Measurements from ENCODE around the gene KDM4F. TPM values are rescaled to one million over a fixed set of nuclear protein-coding genes. Genes with fewer than 3 reads are reported as not detected.

KDM4F gene
- polyA plus RNA-seq, 2 of the 4 experiments (the other 2 are of a cell fraction): not detected

DNA sequence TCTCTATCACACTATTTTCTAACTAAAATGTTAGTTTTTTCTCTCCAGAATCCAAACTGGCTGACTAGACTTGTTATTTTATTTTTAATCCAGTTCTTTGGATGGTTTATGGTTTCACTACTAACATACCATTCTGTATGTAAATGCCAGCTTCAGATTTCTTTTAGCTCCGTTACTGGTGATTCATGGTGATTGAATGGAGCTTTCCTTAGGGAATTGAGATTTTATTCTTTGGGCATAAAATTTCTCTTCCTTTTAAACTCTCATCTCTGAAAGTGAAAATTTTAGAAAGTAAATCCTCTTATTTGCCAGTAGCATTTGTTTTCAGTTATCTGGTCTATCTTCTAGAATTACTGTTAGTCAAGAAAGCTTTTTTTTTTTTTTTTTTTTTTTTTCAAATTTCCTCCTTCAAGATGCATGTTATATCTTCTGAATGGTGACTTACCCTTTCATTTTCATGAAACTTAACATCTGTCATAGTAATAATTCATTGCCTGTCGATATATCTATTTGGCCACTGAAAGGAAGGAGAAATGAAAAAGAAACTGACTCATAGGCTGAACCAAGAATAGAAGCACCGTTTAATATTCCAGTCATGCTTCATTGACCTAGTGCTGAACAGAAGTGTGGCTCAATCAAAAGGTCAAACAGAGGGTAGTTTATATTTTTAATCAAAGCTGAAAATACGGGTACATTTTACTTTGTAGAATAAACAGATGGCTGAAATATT, 46.8 kb downstream of the KDM4F start:
- POLR2A ChIA-PET: no interaction called here
- H3K4me2 ChIP-seq: no peak overlapping the region
- no peak overlapping the region for H3K4me3 ChIP-seq
- ATAC-seq: no peak
- no peak for DNase-seq (ENCODE audit: low read depth in 1 of 2, low spot score in 1 of 2)
- WGBS (ENCODE audit: missing lambda C conversion rate): 58% methylated on average over 4 of the region's 4 CpGs
- H3K9me3 ChIP-seq: no peaks in the 10 kb centered on the region
- CTCF ChIA-PET: interaction anchor here (4.6 kb wide), 1 partner anchor 29 kb away, joined by 17 read pairs; the partner anchor contains the start of gene SRSF8
- peaks cover 20% of the 10 kb centered on the region for H3K4me1 ChIP-seq
- H3K27ac ChIP-seq: no peak overlapping the region
- no peak for FAIRE-seq
- TF ChIP-seq NFE2L2 (conservative IDR thresholded peaks at IDR 0.05; ENCODE audit: low read length) (no peak), ZSCAN20 (CRISPR knock-in tag; IDR thresholded peaks at IDR 0.05) (no peak), RAD21 (conservative IDR thresholded peaks at IDR 0.05 in 1 of 2, IDR thresholded peaks at IDR 0.05 in 1 of 2) (no peak), MAZ (IDR thresholded peaks at IDR 0.05; ENCODE audit: borderline replicate concordance, low read depth, low read length) (no peak), PHF8 (IDR thresholded peaks at IDR 0.05; ENCODE audit: borderline replicate concordance, low read depth) (no peak), POLR2A (IDR thresholded peaks at IDR 0.05; ENCODE audit: low read length) (no peak), MYC (IDR thresholded peaks at IDR 0.05; ENCODE audit: borderline replicate concordance, low read length) (no peak), NPAS2 (CRISPR knock-in tag; IDR thresholded peaks at IDR 0.05; ENCODE audit: borderline replicate concordance) (no peak)
- TF ChIP-seq, protein P1, sequence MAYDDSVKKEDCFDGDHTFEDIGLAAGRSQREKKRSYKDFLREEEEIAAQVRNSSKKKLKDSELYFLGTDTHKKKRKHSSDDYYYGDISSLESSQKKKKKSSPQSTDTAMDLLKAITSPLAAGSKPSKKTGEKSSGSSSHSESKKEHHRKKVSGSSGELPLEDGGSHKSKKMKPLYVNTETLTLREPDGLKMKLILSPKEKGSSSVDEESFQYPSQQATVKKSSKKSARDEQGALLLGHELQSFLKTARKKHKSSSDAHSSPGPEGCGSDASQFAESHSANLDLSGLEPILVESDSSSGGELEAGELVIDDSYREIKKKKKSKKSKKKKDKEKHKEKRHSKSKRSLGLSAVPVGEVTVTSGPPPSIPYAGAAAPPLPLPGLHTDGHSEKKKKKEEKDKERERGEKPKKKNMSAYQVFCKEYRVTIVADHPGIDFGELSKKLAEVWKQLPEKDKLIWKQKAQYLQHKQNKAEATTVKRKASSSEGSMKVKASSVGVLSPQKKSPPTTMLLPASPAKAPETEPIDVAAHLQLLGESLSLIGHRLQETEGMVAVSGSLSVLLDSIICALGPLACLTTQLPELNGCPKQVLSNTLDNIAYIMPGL (CRISPR knock-in tag; IDR thresholded peaks at IDR 0.05; ENCODE audit: borderline replicate concordance): no peak
- TF ChIP-seq, protein P2, sequence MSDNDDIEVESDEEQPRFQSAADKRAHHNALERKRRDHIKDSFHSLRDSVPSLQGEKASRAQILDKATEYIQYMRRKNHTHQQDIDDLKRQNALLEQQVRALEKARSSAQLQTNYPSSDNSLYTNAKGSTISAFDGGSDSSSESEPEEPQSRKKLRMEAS (IDR thresholded peaks at IDR 0.05): no peak
- TF ChIP-seq, protein P3, sequence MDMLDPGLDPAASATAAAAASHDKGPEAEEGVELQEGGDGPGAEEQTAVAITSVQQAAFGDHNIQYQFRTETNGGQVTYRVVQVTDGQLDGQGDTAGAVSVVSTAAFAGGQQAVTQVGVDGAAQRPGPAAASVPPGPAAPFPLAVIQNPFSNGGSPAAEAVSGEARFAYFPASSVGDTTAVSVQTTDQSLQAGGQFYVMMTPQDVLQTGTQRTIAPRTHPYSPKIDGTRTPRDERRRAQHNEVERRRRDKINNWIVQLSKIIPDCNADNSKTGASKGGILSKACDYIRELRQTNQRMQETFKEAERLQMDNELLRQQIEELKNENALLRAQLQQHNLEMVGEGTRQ (IDR thresholded peaks at IDR 0.05): no peak
- TF ChIP-seq, protein P4, sequence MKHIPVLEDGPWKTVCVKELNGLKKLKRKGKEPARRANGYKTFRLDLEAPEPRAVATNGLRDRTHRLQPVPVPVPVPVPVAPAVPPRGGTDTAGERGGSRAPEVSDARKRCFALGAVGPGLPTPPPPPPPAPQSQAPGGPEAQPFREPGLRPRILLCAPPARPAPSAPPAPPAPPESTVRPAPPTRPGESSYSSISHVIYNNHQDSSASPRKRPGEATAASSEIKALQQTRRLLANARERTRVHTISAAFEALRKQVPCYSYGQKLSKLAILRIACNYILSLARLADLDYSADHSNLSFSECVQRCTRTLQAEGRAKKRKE (CRISPR knock-in tag; IDR thresholded peaks at IDR 0.05; ENCODE audit: low read depth): no peak

DNA sequence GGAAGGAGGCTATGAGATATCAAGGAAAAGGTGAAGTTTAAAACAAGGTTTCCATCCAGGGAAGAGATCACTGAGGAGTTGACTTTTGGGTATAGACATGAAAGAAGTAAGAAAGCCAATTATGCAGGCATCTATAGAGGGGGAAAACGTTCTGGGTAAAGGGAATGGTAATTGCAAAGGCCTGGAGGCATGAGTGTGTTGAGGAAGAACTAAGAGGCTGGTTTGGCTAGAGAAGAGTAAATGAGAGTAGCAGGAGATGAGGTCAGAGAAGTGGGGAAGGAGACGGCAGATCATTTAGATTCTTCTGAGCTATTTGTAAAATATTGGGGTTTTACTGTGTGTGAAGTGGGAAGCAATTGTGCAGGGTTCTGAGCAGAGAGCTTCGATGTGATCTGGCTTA, 48.0 kb downstream of the KDM4F start:
- Histone ChIP-seq H3K4me2 (no peak overlapping the region), H3K9me3 (no peaks in the 10 kb centered on the region), H3K27ac (no peak overlapping the region), H3K4me1 (peaks cover 16% of the 10 kb centered on the region), H3K4me3 (no peak overlapping the region)
- no peak for ATAC-seq
- ChIA-PET POLR2A (no interaction called here), CTCF (no interaction called here)
- FAIRE-seq: no peak
- DNase-seq (ENCODE audit: low read depth in 1 of 2, low spot score in 1 of 2): no peak
- WGBS (ENCODE audit: missing lambda C conversion rate): 48% methylated on average over 3 of the region's 3 CpGs
- TF ChIP-seq, protein P5, sequence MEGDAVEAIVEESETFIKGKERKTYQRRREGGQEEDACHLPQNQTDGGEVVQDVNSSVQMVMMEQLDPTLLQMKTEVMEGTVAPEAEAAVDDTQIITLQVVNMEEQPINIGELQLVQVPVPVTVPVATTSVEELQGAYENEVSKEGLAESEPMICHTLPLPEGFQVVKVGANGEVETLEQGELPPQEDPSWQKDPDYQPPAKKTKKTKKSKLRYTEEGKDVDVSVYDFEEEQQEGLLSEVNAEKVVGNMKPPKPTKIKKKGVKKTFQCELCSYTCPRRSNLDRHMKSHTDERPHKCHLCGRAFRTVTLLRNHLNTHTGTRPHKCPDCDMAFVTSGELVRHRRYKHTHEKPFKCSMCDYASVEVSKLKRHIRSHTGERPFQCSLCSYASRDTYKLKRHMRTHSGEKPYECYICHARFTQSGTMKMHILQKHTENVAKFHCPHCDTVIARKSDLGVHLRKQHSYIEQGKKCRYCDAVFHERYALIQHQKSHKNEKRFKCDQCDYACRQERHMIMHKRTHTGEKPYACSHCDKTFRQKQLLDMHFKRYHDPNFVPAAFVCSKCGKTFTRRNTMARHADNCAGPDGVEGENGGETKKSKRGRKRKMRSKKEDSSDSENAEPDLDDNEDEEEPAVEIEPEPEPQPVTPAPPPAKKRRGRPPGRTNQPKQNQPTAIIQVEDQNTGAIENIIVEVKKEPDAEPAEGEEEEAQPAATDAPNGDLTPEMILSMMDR (IDR thresholded peaks at IDR 0.05): no peak
- TF ChIP-seq ZNF302 (CRISPR knock-in tag; IDR thresholded peaks at IDR 0.05) (no peak), POLR2AphosphoS2 (conservative IDR thresholded peaks at IDR 0.05; ENCODE audit: low read length) (no peak), NPAS2 (CRISPR knock-in tag; IDR thresholded peaks at IDR 0.05; ENCODE audit: borderline replicate concordance) (no peak), TP53 (CRISPR knock-in tag; IDR thresholded peaks at IDR 0.05) (no peak), ZFP36 (IDR thresholded peaks at IDR 0.05; ENCODE audit: borderline replicate concordance, partially characterized antibody) (no peak), MAZ (IDR thresholded peaks at IDR 0.05; ENCODE audit: borderline replicate concordance, low read depth, low read length) (no peak), GATA3 (IDR thresholded peaks at IDR 0.05; ENCODE audit: borderline replicate concordance) (no peak), ZC3H11A (IDR thresholded peaks at IDR 0.05) (no peak), JUN (IDR thresholded peaks at IDR 0.05) (no peak), EHF (CRISPR knock-in tag; IDR thresholded peaks at IDR 0.05) (no peak), PHF8 (IDR thresholded peaks at IDR 0.05; ENCODE audit: borderline replicate concordance, low read depth) (no peak), SMC3 (IDR thresholded peaks at IDR 0.05) (no peak), FOSB (CRISPR knock-in tag; IDR thresholded peaks at IDR 0.05) (no peak), RFX5 (IDR thresholded peaks at IDR 0.05) (no peak), CHD2 (IDR thresholded peaks at IDR 0.05; ENCODE audit: low read length, partially characterized antibody) (no peak), NR3C1 (IDR thresholded peaks at IDR 0.05) (no peak)
- TF ChIP-seq, protein P6, sequence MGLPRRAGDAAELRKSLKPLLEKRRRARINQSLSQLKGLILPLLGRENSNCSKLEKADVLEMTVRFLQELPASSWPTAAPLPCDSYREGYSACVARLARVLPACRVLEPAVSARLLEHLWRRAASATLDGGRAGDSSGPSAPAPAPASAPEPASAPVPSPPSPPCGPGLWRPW (IDR thresholded peaks at IDR 0.05): no peak
- TF ChIP-seq, protein P7, sequence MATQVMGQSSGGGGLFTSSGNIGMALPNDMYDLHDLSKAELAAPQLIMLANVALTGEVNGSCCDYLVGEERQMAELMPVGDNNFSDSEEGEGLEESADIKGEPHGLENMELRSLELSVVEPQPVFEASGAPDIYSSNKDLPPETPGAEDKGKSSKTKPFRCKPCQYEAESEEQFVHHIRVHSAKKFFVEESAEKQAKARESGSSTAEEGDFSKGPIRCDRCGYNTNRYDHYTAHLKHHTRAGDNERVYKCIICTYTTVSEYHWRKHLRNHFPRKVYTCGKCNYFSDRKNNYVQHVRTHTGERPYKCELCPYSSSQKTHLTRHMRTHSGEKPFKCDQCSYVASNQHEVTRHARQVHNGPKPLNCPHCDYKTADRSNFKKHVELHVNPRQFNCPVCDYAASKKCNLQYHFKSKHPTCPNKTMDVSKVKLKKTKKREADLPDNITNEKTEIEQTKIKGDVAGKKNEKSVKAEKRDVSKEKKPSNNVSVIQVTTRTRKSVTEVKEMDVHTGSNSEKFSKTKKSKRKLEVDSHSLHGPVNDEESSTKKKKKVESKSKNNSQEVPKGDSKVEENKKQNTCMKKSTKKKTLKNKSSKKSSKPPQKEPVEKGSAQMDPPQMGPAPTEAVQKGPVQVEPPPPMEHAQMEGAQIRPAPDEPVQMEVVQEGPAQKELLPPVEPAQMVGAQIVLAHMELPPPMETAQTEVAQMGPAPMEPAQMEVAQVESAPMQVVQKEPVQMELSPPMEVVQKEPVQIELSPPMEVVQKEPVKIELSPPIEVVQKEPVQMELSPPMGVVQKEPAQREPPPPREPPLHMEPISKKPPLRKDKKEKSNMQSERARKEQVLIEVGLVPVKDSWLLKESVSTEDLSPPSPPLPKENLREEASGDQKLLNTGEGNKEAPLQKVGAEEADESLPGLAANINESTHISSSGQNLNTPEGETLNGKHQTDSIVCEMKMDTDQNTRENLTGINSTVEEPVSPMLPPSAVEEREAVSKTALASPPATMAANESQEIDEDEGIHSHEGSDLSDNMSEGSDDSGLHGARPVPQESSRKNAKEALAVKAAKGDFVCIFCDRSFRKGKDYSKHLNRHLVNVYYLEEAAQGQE (IDR thresholded peaks at IDR 0.05): no peak

Measured in A549 (cell line).